Activated B cell treated with CpG ODN at 0.5 μM for 24 hours (primary cell): ENCODE data around the gene FDX2. TPM values are rescaled to one million over a fixed set of nuclear protein-coding genes. Genes with fewer than 3 reads are reported as not detected.
A peak's percentile ranks its signal among the peaks of the same experiment; 100 is the strongest.
"Not testable (repeated sequence)": the region's sequence is repeated elsewhere in the genome, so short reads cannot be mapped to it uniquely, and the experiment has no call there.

Source experiments
- ATAC-seq: fragments of 200-7000 bp; cut with Tn5 transposase; one replicate; pipeline ENCODE4 v1.10.0; 2021; ENCODE audit warnings: low read depth, mild to moderate bottlenecking, moderate library complexity
- CTCF ChIA-PET: fragments of 350-600 bp; sonication (Branson Sonifier 250); formaldehyde crosslinking; loops from one replicate; lab custom pipeline; 2021; ENCODE audit warnings: antibody characterized with exemption; lab: Charles Lee
- POLR2A ChIA-PET: fragments of 350-600 bp; sonication (Branson Sonifier 250); formaldehyde crosslinking; loops from one replicate; lab custom pipeline; 2021; ENCODE audit warnings: antibody characterized with exemption; lab: Charles Lee
- DNase-seq: peaks from one replicate; pipeline ENCODE4 v3.0.0; 2022
- H3K27ac Mint-ChIP-seq: one replicate; pipeline ENCODE4 v1.8.0; 2020; ENCODE audit warnings: mixed read lengths
- H3K27me3 Mint-ChIP-seq: one replicate; pipeline ENCODE4 v1.8.0; 2021; ENCODE audit warnings: mixed read lengths
- H3K36me3 Mint-ChIP-seq: one replicate; pipeline ENCODE4 v1.8.0; 2021; ENCODE audit warnings: low read depth, mixed read lengths
- H3K4me1 Mint-ChIP-seq: one replicate; pipeline ENCODE4 v1.8.0; 2021; ENCODE audit warnings: mixed read lengths
- H3K4me3 Mint-ChIP-seq: one replicate; pipeline ENCODE4 v1.8.0; 2020; ENCODE audit warnings: mild to moderate bottlenecking, mixed read lengths
- H3K9me3 Mint-ChIP-seq: one replicate; pipeline ENCODE4 v1.8.0; 2020; ENCODE audit warnings: mixed read lengths
- intact Hi-C: fragments of 100-400 bp; cut with micrococcal nuclease; formaldehyde crosslinking; loops from one replicate; pipeline ENCODE4 v1.15.1; 2024
- total RNA-seq: library from RNA; stranded (reverse); gene quantifications from 2 replicates; pipeline ENCODE4 v1.2.3, GENCODE V29; 2022
- TF ChIP-seq, protein P1 (sequence below): fragments of 200-600 bp; IDR thresholded peaks from one replicate; pipeline ENCODE4 v1.8.0; 2022; ENCODE audit warnings: antibody characterized with exemption, mild to moderate bottlenecking

Gene FDX2
- total RNA-seq, 1 donor from 2014 or later: 12.8 TPM

DNA sequence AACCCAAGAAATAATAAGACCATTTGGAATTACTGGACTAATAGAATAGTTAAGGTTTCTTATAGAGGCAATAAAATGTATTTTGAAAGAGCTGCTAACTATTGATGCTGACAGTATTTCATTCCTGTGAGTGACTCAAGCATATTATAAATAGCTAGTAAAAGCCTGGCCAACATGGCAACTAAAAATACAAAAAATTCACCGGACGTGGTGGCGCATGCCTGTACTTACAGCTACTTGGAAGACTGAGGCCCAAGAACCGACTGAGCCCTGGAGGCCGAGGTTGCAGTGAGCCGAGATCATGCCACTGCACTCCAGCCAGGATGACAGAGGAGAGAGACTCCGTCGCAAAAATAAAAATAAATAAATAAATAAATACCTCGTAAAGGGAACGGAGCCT lies 29.0 kb upstream of the FDX2 start:
- H3K27me3 Mint-ChIP-seq: no peaks in the 10 kb centered on the region
- TF ChIP-seq, protein P1, sequence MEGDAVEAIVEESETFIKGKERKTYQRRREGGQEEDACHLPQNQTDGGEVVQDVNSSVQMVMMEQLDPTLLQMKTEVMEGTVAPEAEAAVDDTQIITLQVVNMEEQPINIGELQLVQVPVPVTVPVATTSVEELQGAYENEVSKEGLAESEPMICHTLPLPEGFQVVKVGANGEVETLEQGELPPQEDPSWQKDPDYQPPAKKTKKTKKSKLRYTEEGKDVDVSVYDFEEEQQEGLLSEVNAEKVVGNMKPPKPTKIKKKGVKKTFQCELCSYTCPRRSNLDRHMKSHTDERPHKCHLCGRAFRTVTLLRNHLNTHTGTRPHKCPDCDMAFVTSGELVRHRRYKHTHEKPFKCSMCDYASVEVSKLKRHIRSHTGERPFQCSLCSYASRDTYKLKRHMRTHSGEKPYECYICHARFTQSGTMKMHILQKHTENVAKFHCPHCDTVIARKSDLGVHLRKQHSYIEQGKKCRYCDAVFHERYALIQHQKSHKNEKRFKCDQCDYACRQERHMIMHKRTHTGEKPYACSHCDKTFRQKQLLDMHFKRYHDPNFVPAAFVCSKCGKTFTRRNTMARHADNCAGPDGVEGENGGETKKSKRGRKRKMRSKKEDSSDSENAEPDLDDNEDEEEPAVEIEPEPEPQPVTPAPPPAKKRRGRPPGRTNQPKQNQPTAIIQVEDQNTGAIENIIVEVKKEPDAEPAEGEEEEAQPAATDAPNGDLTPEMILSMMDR: no peak
- no peaks in the 10 kb centered on the region for H3K9me3 Mint-ChIP-seq
- H3K4me1 Mint-ChIP-seq: peaks cover 10% of the 10 kb centered on the region
- CTCF ChIA-PET: no interaction called here
- ATAC-seq (no peak), DNase-seq (no peak)
- POLR2A ChIA-PET: interaction anchor here (0.8 kb wide), 1 partner anchor 22 kb away, joined by 3 read pairs; no protein-coding TSS in a partner anchor
- H3K27ac Mint-ChIP-seq: no peak overlapping the region
- intact Hi-C loops: no loop called here
- H3K4me3 Mint-ChIP-seq: no peak overlapping the region
- peaks cover under 1% of the 10 kb centered on the region for H3K36me3 Mint-ChIP-seq

DNA sequence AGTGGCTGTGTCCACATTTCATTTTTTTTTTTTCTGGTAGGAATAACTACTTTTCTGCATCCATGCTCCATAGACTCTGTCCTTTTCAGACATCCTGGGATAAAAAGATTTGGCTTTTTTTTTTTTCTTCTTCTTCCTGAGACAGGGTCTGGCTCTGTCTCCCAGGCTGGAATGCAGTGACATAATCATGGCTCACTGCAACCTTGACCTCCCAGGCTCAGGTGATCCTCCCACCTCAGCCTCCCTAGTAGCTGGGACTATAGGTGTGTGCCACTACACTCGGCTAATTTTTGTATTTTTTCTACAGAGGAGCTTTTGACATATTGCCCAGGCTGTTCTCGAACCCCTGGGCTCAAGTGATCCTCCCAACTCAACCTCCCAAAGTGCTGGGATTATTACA lies 27.7 kb upstream of the FDX2 start:
- H3K4me1 Mint-ChIP-seq: peaks cover 23% of the 10 kb centered on the region
- no peaks in the 10 kb centered on the region for H3K27me3 Mint-ChIP-seq
- CTCF ChIA-PET: no interaction called here
- H3K9me3 Mint-ChIP-seq: no peaks in the 10 kb centered on the region
- DNase-seq (no peak), ATAC-seq (no peak)
- POLR2A ChIA-PET: interaction anchor here (0.8 kb wide), 1 partner anchor 66 kb away, joined by 4 read pairs; no protein-coding TSS in a partner anchor
- intact Hi-C loops: no loop called here
- TF ChIP-seq, protein P1: no peak
- peaks cover 5% of the 10 kb centered on the region for H3K36me3 Mint-ChIP-seq
- no peak overlapping the region for H3K4me3 Mint-ChIP-seq
- no peak overlapping the region for H3K27ac Mint-ChIP-seq

DNA sequence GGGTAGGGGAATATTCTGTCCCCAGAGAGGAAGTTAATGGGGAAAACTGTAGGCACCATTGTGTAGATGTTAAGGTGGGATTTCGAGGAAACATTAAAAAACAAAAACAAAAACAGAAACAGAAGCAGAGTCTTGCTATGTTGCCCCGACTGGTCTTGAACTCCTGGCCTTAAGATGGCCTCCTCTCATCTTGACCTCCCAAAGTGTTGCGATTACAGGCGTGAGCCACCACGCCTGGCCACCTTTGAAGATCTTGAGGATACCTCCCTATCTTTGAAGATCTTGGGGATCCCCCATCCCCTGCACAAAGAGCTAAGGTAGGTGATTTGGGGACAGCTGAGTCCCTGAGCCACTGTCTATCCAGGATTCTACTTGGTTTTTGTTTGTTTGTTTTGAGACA lies 24.2 kb upstream of the FDX2 start:
- Mint-ChIP-seq H3K4me3 (peak overlapping the region; percentile 97), H3K4me1 (peaks cover 28% of the 10 kb centered on the region), H3K9me3 (no peaks in the 10 kb centered on the region), H3K36me3 (peaks cover 15% of the 10 kb centered on the region), H3K27ac (peak overlapping the region; percentile 92), H3K27me3 (no peaks in the 10 kb centered on the region)
- ChIA-PET CTCF (no interaction called here), POLR2A (interaction anchor here (0.5 to 2.1 kb wide), 3 partner anchors 40 to 69 kb away, joined by 3 to 7 read pairs (median 5); partner anchors contain the start of genes ICAM1 and TYK2)
- TF ChIP-seq, protein P1: no peak
- DNase-seq: no peak
- ATAC-seq: no peak
- intact Hi-C loops: loop anchor here (5.0 kb wide), 1 partner anchor 32 kb away; no protein-coding TSS in a partner anchor

DNA sequence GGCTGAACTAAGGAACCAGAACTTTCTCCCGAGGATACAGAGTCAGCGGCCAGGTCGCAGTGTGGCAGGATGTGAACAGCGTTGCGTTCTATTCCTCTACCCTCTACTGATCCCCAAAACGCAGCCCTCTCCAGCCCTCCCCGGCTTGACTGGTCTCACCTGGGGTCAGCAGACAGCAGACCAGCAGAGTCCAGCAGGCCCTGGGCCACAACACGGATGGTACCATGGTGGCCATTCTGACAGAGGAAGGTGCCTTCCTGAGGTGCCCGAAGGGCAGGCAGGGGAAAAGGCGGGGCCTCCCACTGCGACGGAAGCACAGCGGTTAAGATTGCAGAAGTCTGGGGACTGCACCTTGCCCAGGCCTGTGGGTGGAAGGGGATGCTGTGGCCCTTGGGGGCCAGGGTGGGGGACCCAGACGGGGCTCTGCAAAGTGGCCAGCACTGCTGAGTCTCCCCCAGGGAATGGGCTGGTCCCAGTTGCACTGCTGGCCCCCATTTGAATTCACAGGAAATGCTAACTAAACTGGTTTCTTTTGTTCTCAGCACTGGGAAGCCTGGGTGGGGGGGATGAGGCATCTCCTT lies 23.7 kb upstream of the FDX2 start, which contains the start of gene ICAM3:
TSS of gene ICAM3 (minus strand) at position 245 of the 581 bp plus-strand sequence. CDS start at position 235, 10 bp downstream.
- Mint-ChIP-seq H3K4me1 (peaks cover 29% of the 10 kb centered on the region), H3K27me3 (no peaks in the 10 kb centered on the region), H3K36me3 (peaks cover 19% of the 10 kb centered on the region), H3K27ac (peak within 1 kb of the TSS; percentile 92), H3K4me3 (peak within 1 kb of the TSS; percentile 97), H3K9me3 (no peaks in the 10 kb centered on the region)
- intact Hi-C loops: loop anchor here (5.0 kb wide), 1 partner anchor 33 kb away; no protein-coding TSS in a partner anchor
- ChIA-PET CTCF (no interaction called here), POLR2A (interaction anchor here (0.5 to 2.1 kb wide), 3 partner anchors 41 to 68 kb away, joined by 3 to 7 read pairs (median 5); partner anchors contain the start of genes ICAM1 and TYK2)
- TF ChIP-seq, protein P1: no peak
- DNase-seq: peak; percentile 62
- peak; percentile 96 for ATAC-seq

DNA sequence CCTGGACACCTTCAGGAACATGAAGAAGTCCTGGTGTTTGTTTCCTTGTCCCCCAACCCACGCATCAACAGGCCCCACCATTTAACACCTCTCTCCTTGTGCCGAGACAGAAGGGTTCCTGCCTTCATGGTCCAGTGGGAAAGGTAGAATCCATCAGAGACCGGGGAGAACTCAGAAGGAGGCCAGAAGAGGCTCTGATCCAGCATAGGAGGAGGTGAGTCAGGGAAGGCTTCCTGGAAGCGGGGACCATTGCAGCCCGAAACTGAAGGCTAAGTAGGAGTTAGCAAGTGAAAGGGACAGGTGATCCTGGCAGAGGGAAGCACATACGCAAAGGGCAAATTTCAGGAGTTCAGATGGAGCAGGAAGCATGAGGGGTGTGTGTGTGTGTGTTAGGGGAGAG lies 23.1 kb upstream of the FDX2 start:
- H3K9me3 Mint-ChIP-seq: no peaks in the 10 kb centered on the region
- TF ChIP-seq, protein P1: no peak
- ATAC-seq (no peak), DNase-seq (no peak)
- ChIA-PET POLR2A (interaction anchor here (0.7 to 2.1 kb wide), 4 partner anchors 67 to 498 kb away, joined by 6 to 12 read pairs (median 7); partner anchors contain the start of gene ICAM1), CTCF (interaction anchor here (0.9 kb wide), 1 partner anchor 80 kb away, joined by 5 read pairs; no protein-coding TSS in a partner anchor)
- peaks cover 21% of the 10 kb centered on the region for H3K36me3 Mint-ChIP-seq
- intact Hi-C loops: loop anchor here (5.0 kb wide), 1 partner anchor 33 kb away; no protein-coding TSS in a partner anchor
- no peaks in the 10 kb centered on the region for H3K27me3 Mint-ChIP-seq
- peaks cover 33% of the 10 kb centered on the region for H3K4me1 Mint-ChIP-seq
- H3K27ac Mint-ChIP-seq: peak overlapping the region; percentile 92
- H3K4me3 Mint-ChIP-seq: peak overlapping the region; percentile 97

DNA sequence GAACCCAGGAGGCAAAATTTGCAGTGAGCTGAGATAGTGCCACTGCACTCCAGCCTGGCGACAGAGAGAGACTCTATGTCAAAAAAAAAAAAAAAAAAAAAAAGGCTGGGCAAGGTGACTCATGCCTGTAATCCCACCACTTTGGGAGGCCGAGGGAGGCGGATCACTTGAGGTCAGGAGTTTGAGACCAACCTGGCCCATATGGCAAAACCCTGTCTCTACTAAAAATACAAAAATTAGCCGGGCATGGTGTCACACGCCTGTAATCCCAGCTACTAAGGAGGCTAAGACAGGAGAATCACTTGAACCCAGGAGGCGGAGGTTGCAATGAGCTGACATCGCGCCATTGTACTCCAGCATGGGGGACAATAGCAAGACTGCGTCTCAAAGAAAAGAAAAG lies 20.9 kb upstream of the FDX2 start:
- not testable (repeated sequence) for H3K4me3 Mint-ChIP-seq, DNase-seq, H3K27ac Mint-ChIP-seq, H3K27me3 Mint-ChIP-seq, H3K9me3 Mint-ChIP-seq, ATAC-seq
- ChIA-PET POLR2A (interaction anchor here (0.7 to 2.1 kb wide), 3 partner anchors 57 to 593 kb away, joined by 3 to 12 read pairs (median 4); partner anchors contain the start of gene ICAM1), CTCF (interaction anchor here (1.3 kb wide), 1 partner anchor 52 kb away, joined by 3 read pairs; no protein-coding TSS in a partner anchor)
- H3K4me1 Mint-ChIP-seq: peaks cover 52% of the 10 kb centered on the region
- H3K36me3 Mint-ChIP-seq: peaks cover 33% of the 10 kb centered on the region
- intact Hi-C loops: loop anchor here (5.0 kb wide), 1 partner anchor 36 kb away; no protein-coding TSS in a partner anchor
